Body of pancreas (tissue), 4 donors: ENCODE data around the gene CEND1.

Source experiments
- CTCF ChIP-seq, 7 experiments: fragments of 450-650 bp in 4 of 7; fragments of 200-600 bp in 3 of 7; sonication (generic) in 3 of 7; IDR thresholded peaks; one replicate each; pipeline ENCODE4 v1.5.1; 2016 to 2019; ENCODE audit warnings: antibody characterized with exemption in 7 of 7
- POLR2A ChIP-seq, 3 donors: fragments of 450-650 bp; IDR thresholded peaks; one replicate each; pipeline ENCODE4 v1.6.1; 2016; ENCODE audit warnings: antibody characterized with exemption in 3 of 3, mild to moderate bottlenecking in 2 of 3

- TF ChIP-seq POLR2A (IDR thresholded peaks at IDR 0.05) (no peak), CTCF (IDR thresholded peaks at IDR 0.05) (no peak)
Observed at GRCh38 chr11:797296-798092, 7.6 kb upstream of the CEND1 start.
